ENCODE measurements around the gene CATSPERE. TPM values are rescaled to one million over a fixed set of nuclear protein-coding genes. Genes with fewer than 3 reads are reported as not detected.
"Not testable (repeated sequence)": the region's sequence is repeated elsewhere in the genome, so short reads cannot be mapped to it uniquely, and the experiment has no call there.

Gene CATSPERE
- total RNA-seq, 1 experiment from 2014 or later: 1.2 TPM

- ChIA-PET POLR2A (ENCODE audit: unreplicated experiment) (no interaction called here), CTCF (no interaction called here)
- no peaks in the 10 kb centered on the region for H3K79me2 ChIP-seq (ENCODE audit: low read depth)
- no peak overlapping the region for H2AFZ ChIP-seq
- H3K9me2 ChIP-seq (ENCODE audit: insufficient read depth): no peaks in the 10 kb centered on the region
- no peak overlapping the region for H3K4me3 ChIP-seq
- H3K27me3 ChIP-seq (ENCODE audit: insufficient read depth, low read depth): no peaks in the 10 kb centered on the region
- intact Hi-C loops (cut with micrococcal nuclease; ENCODE audit: unreplicated experiment): no loop called here
- peaks cover 5% of the 10 kb centered on the region; the same call in 1 of the 2 replicates for H3K4me1 ChIP-seq (replicated peaks; ENCODE audit: insufficient read depth)
- BruUV-seq (replicated peaks): no TSS peak
- H3K4me2 ChIP-seq: no peak overlapping the region
- peaks cover 8% of the 10 kb centered on the region; the same call in 1 of the 2 replicates for H3F3A ChIP-seq (ENCODE audit: insufficient read depth, low read depth)
- TF ChIP-seq, protein P1, sequence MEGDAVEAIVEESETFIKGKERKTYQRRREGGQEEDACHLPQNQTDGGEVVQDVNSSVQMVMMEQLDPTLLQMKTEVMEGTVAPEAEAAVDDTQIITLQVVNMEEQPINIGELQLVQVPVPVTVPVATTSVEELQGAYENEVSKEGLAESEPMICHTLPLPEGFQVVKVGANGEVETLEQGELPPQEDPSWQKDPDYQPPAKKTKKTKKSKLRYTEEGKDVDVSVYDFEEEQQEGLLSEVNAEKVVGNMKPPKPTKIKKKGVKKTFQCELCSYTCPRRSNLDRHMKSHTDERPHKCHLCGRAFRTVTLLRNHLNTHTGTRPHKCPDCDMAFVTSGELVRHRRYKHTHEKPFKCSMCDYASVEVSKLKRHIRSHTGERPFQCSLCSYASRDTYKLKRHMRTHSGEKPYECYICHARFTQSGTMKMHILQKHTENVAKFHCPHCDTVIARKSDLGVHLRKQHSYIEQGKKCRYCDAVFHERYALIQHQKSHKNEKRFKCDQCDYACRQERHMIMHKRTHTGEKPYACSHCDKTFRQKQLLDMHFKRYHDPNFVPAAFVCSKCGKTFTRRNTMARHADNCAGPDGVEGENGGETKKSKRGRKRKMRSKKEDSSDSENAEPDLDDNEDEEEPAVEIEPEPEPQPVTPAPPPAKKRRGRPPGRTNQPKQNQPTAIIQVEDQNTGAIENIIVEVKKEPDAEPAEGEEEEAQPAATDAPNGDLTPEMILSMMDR (conservative IDR thresholded peaks at IDR 0.05): no peak
- no peak for TF ChIP-seq EZH2 (IDR thresholded peaks at IDR 0.05; ENCODE audit: low read depth)
- H3K27ac ChIP-seq: no peak overlapping the region
- H3K36me3 ChIP-seq (ENCODE audit: low read depth): no peaks in the 10 kb centered on the region
- no peaks in the 10 kb centered on the region for H3K9me3 ChIP-seq (ENCODE audit: insufficient read depth, low read depth)
- no peak for DNase-seq
- H4K20me1 ChIP-seq (ENCODE audit: insufficient read depth): no peaks in the 10 kb centered on the region
Measured at GRCh38 chr1:244556263-244556662, 95.2 kb downstream of the CATSPERE start.

- peaks cover under 1% of the 10 kb centered on the region; the same call in 1 of the 2 replicates for H3F3A ChIP-seq (ENCODE audit: insufficient read depth, low read depth)
- no peak overlapping the region for H3K27ac ChIP-seq
- no peak for DNase-seq
- H4K20me1 ChIP-seq (ENCODE audit: insufficient read depth): no peaks in the 10 kb centered on the region
- intact Hi-C loops (cut with micrococcal nuclease; ENCODE audit: unreplicated experiment): no loop called here
- ChIA-PET POLR2A (ENCODE audit: unreplicated experiment) (no interaction called here), CTCF (no interaction called here)
- H2AFZ ChIP-seq: no peak overlapping the region
- no peak overlapping the region for H3K4me3 ChIP-seq
- BruUV-seq (replicated peaks): no TSS peak
- H3K9me3 ChIP-seq (ENCODE audit: insufficient read depth, low read depth): no peaks in the 10 kb centered on the region
- H3K79me2 ChIP-seq (ENCODE audit: low read depth): no peaks in the 10 kb centered on the region
- no peaks in the 10 kb centered on the region for H3K9me2 ChIP-seq (ENCODE audit: insufficient read depth)
- TF ChIP-seq EZH2 (IDR thresholded peaks at IDR 0.05; ENCODE audit: low read depth): no peak
- TF ChIP-seq, protein P1 (conservative IDR thresholded peaks at IDR 0.05): no peak
- no peaks in the 10 kb centered on the region for H3K36me3 ChIP-seq (ENCODE audit: low read depth)
- H3K27me3 ChIP-seq (ENCODE audit: insufficient read depth, low read depth): no peaks in the 10 kb centered on the region
- no peaks in the 10 kb centered on the region; the same call in 1 of the 2 replicates for H3K4me1 ChIP-seq (replicated peaks; ENCODE audit: insufficient read depth)
- no peak overlapping the region for H3K4me2 ChIP-seq
Measured at GRCh38 chr1:244557565-244557964, 96.5 kb downstream of the CATSPERE start.

GRCh38 chr1:244559561-244559960, 98.5 kb downstream of the CATSPERE start:
- no peak for DNase-seq
- Histone ChIP-seq H3K79me2 (ENCODE audit: low read depth) (no peaks in the 10 kb centered on the region), H3K4me1 (replicated peaks; ENCODE audit: insufficient read depth) (no peaks in the 10 kb centered on the region), H2AFZ (no peak overlapping the region), H3K27me3 (ENCODE audit: insufficient read depth, low read depth) (no peaks in the 10 kb centered on the region), H3K36me3 (ENCODE audit: low read depth) (no peaks in the 10 kb centered on the region), H3K27ac (no peak overlapping the region), H4K20me1 (ENCODE audit: insufficient read depth) (no peaks in the 10 kb centered on the region), H3F3A (ENCODE audit: insufficient read depth, low read depth) (no peaks in the 10 kb centered on the region), H3K9me2 (ENCODE audit: insufficient read depth) (no peaks in the 10 kb centered on the region), H3K4me2 (no peak overlapping the region), H3K4me3 (no peak overlapping the region), H3K9me3 (ENCODE audit: insufficient read depth, low read depth) (no peaks in the 10 kb centered on the region)
- ChIA-PET POLR2A (ENCODE audit: unreplicated experiment) (no interaction called here), CTCF (no interaction called here)
- intact Hi-C loops (cut with micrococcal nuclease; ENCODE audit: unreplicated experiment): no loop called here
- TF ChIP-seq, protein P1 (conservative IDR thresholded peaks at IDR 0.05): no peak
- no peak for TF ChIP-seq EZH2 (IDR thresholded peaks at IDR 0.05; ENCODE audit: low read depth)
- no TSS peak for BruUV-seq (replicated peaks)

DNA sequence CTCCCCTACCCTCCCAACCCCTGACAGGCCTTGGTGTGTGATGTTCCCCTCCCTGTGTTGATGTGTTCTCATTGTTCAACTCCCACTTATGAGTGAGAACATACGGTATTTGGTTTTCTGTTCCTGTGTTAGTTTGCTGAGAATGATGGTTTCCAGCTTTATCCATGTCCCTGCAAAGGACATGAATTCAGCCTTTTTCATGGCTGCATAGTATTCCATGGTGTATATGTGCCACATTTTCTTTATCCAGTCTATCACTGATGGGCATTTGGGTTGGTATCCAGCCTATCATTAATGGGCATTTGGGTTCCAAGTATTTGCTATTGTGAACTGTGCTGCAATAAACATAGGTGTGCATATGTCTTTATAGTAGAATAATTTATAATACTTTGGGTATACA, 101.8 kb downstream of the CATSPERE start:
- CTCF ChIA-PET; H3K4me3 ChIP-seq; H2AFZ ChIP-seq; POLR2A ChIA-PET (ENCODE audit: unreplicated experiment); H4K20me1 ChIP-seq (ENCODE audit: insufficient read depth); H3K9me3 ChIP-seq (ENCODE audit: insufficient read depth, low read depth); H3K79me2 ChIP-seq (ENCODE audit: low read depth); DNase-seq; H3K36me3 ChIP-seq (ENCODE audit: low read depth); intact Hi-C loops (cut with micrococcal nuclease; ENCODE audit: unreplicated experiment); H3F3A ChIP-seq (ENCODE audit: insufficient read depth, low read depth); H3K4me2 ChIP-seq; H3K4me1 ChIP-seq (replicated peaks; ENCODE audit: insufficient read depth); BruUV-seq (replicated peaks); H3K27me3 ChIP-seq (ENCODE audit: insufficient read depth, low read depth); H3K27ac ChIP-seq; H3K9me2 ChIP-seq (ENCODE audit: insufficient read depth): not testable (repeated sequence)
